ENCODE data around the gene CTSD. TPM values are rescaled to one million over a fixed set of nuclear protein-coding genes. Genes with fewer than 3 reads are reported as not detected.
A peak's percentile ranks its signal among the peaks of the same experiment; 100 is the strongest.

CTSD gene
- total and polyA plus RNA-seq, 2 experiments from 2014 or later = 67.1 to 251 TPM

- ATAC-seq (no peak), DNase-seq (ENCODE audit: low spot score) (no peak)
- no peaks in the 10 kb centered on the region for H3K9me2 ChIP-seq (ENCODE audit: insufficient read depth)
- Mint-ChIP-seq H3K27ac (peak overlapping the region; percentile 34; the same call in 1 of the 2 replicates), H3K9me3 (no peaks in the 10 kb centered on the region), H3K36me3 (ENCODE audit: low read depth) (peaks cover 12% of the 10 kb centered on the region; the same call in 2 of the 3 replicates), H3K4me1 (peaks cover 5% of the 10 kb centered on the region; the same call in 2 of the 3 replicates), H3K27me3 (ENCODE audit: insufficient read depth, low read depth, poor library complexity) (peaks cover 5% of the 10 kb centered on the region), H3K4me3 (no peak overlapping the region)
- no peaks in the 10 kb centered on the region for H3F3A ChIP-seq (replicated peaks; ENCODE audit: low read depth)
- H3K4me3 ChIP-seq = no peak overlapping the region
- H3K79me2 ChIP-seq (replicated peaks; ENCODE audit: insufficient read depth) = no peaks in the 10 kb centered on the region
- no peak overlapping the region for H3K27ac ChIP-seq (ENCODE audit: low read depth)
- no peaks in the 10 kb centered on the region for H3K4me1 ChIP-seq (ENCODE audit: insufficient read depth)
- no peak overlapping the region for H3K4me2 ChIP-seq
- TF ChIP-seq POLR2AphosphoS5 (IDR thresholded peaks at IDR 0.05; ENCODE audit: low read depth) (no peak), NANOG (IDR thresholded peaks at IDR 0.05; ENCODE audit: borderline replicate concordance) (no peak), REST (IDR thresholded peaks at IDR 0.05; ENCODE audit: unreplicated experiment) (no peak), EZH2 (IDR thresholded peaks at IDR 0.05; ENCODE audit: low read depth, unreplicated experiment) (no peak), ETS1 (IDR thresholded peaks at IDR 0.05) (no peak), CREB1 (CRISPR knock-in tag; IDR thresholded peaks at IDR 0.05; ENCODE audit: low read depth) (no peak), EZH2phosphoT487 (IDR thresholded peaks at IDR 0.05; ENCODE audit: unreplicated experiment) (no peak), ZNF114 (CRISPR knock-in tag; IDR thresholded peaks at IDR 0.05) (no peak), ZNF331 (CRISPR knock-in tag; IDR thresholded peaks at IDR 0.05; ENCODE audit: low read depth) (no peak), STAT1 (IDR thresholded peaks at IDR 0.05; ENCODE audit: unreplicated experiment) (no peak), JUNB (IDR thresholded peaks at IDR 0.05; ENCODE audit: unreplicated experiment) (no peak), CTCF (conservative IDR thresholded peaks at IDR 0.05; ENCODE audit: low read depth in 2 of 2) (no peak), ZNF462 (CRISPR knock-in tag; IDR thresholded peaks at IDR 0.05) (no peak)
- no peaks in the 10 kb centered on the region for H3K36me3 ChIP-seq (ENCODE audit: insufficient read depth)
- H3K27me3 ChIP-seq (ENCODE audit: insufficient read depth) = no peaks in the 10 kb centered on the region
- H2AFZ ChIP-seq = no peak overlapping the region
- no peaks in the 10 kb centered on the region for H4K20me1 ChIP-seq (replicated peaks; ENCODE audit: insufficient read depth)
Measured at GRCh38 chr11:1755692-1756561, 7.8 kb downstream of the CTSD start.

All from GM23338 (cell line).